Lung (tissue), 12 donors: ENCODE results near the gene GGCX. TPM values are rescaled to one million over a fixed set of nuclear protein-coding genes. Genes with fewer than 3 reads are reported as not detected.

Experiments
- ATAC-seq: fragments of 200-7000 bp; cut with Tn5 transposase; one replicate; pipeline ENCODE4 v1.9.1; 2020; ENCODE audit warnings: moderate number of reproducible peaks; ENCODE audit not compliant: insufficient read depth, low FRiP score
- DNase-seq, 3 donors: peaks; one replicate each; pipeline ENCODE4 v3.0.0-alpha.2; 2013 to 2017
- H3K27ac ChIP-seq, 2 donors: one replicate each; pipeline ENCODE4 v1.5.1; 2013; ENCODE audit warnings: mild to moderate bottlenecking in 2 of 2, moderate library complexity in 2 of 2, control low read depth in 1 of 2, inconsistent platforms in 1 of 2, low read depth in 1 of 2, low read length in 1 of 2
- H3K27me3 ChIP-seq, 3 donors: one replicate each; pipeline ENCODE4 v1.5.1; 2013; ENCODE audit warnings: low read length in 2 of 3; ENCODE audit not compliant: control insufficient read depth in 3 of 3, insufficient read depth in 3 of 3
- H3K36me3 ChIP-seq, 4 donors: one replicate each; pipeline ENCODE4 v1.5.1; 2013; ENCODE audit warnings: low read length in 4 of 4, mild to moderate bottlenecking in 1 of 4, moderate library complexity in 1 of 4; ENCODE audit not compliant: control insufficient read depth in 4 of 4, insufficient read depth in 4 of 4
- H3K4me1 ChIP-seq, 5 donors: one replicate each; pipeline ENCODE4 v1.5.1; 2013; ENCODE audit warnings: low read length in 5 of 5, mild to moderate bottlenecking in 2 of 5, moderate library complexity in 1 of 5; ENCODE audit not compliant: control insufficient read depth in 5 of 5, insufficient read depth in 5 of 5
- H3K4me3 ChIP-seq: one replicate; pipeline ENCODE4 v1.5.1; 2013; ENCODE audit warnings: mild to moderate bottlenecking, control low read depth, moderate library complexity
- H3K9ac ChIP-seq, 2 donors: one replicate each; pipeline ENCODE4 v1.5.1; 2013; ENCODE audit warnings: low read length in 2 of 2, control low read depth in 1 of 2; ENCODE audit not compliant: insufficient read depth in 1 of 2
- H3K9me3 ChIP-seq, 4 donors: one replicate each; pipeline ENCODE4 v1.5.1; 2013; ENCODE audit warnings: low read length in 3 of 4, mild to moderate bottlenecking in 1 of 4, moderate library complexity in 1 of 4; ENCODE audit not compliant: control insufficient read depth in 4 of 4, insufficient read depth in 3 of 4
- CTCF ChIP-seq: IDR thresholded peaks from 2 replicates; pipeline ENCODE4 v1.5.1; 2012; ENCODE audit warnings: mild to moderate bottlenecking; ENCODE audit errors: control extremely low read depth, extremely low read depth
- WGBS, 2 donors: extraction: QIAGEN DNeasy Blood & Tissue Kit; methylation state at CpG; one replicate each; pipeline ENCODE4 v1.1.7; 2013; 5-methylcytosine and 5-hydroxymethylcytosine counted together
- polyA plus RNA-seq, 2 donors: library from polyadenylated mRNA; stranded (reverse); fragments of 200-250 nt; gene quantifications; one replicate each; pipeline ENCODE4 v1.2.1, GENCODE V29; 2013
- total RNA-seq, 2 donors: library from RNA; depleted of rRNA in 1 of 2; stranded (reverse); fragments of >200 nt in 1 of 2; gene quantifications; one replicate each; pipeline ENCODE4 v1.2.1, GENCODE V29; 2014 to 2021
- donor health status: control.
- donor health status: control.
- donor health status: Bipolar disorder and iron deficiency.
- donor health status: healthy.
- donor health status: DM: yes; HTN: yes; CAD: no.

The GGCX gene
- total and polyA plus RNA-seq, 4 donors, result 21.8 to 69.2 (median 44.8) TPM

- DNase-seq (no peak), ATAC-seq (no peak)
- Histone ChIP-seq H3K9ac (no peak overlapping the region), H3K9me3 (no peaks in the 10 kb centered on the region), H3K36me3 (peaks cover 0 to under 1% (median 0%) of the 10 kb centered on the region in 4 donors), H3K27ac (no peak overlapping the region), H3K4me1 (peaks cover 0 to 18% (median 6%) of the 10 kb centered on the region in 5 donors), H3K4me3 (no peak overlapping the region), H3K27me3 (no peaks in the 10 kb centered on the region)
- no peak for TF ChIP-seq CTCF
- 74 to 81% methylated on average over 3 of the region's 3 CpGs for WGBS, 2 donors
These were observed 27.2 kb downstream of the GGCX start for GRCh38 chr2:85534099-85534498.

DNA sequence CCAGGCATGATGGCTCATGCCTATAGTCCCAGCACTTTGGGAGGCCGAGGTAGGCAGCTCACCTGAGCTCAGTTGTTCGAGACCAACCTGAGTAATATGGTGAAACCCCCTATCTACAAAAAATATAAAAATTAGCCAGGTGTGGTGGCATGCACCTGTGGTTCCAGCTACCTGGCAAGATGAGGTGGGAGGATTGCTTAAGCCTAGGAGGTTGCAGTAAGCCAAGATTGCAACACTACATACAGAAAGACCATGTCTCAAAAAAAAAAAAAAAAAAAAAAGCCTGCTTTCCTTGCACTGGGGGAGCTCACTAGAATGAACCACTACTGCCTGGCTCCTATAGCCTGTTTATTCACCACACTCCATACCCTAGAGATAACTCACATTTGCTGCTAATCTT lies 29.7 kb downstream of the GGCX start:
- no peak overlapping the region for H3K27ac ChIP-seq
- H3K9me3 ChIP-seq, result no peaks in the 10 kb centered on the region
- ATAC-seq, result no peak
- no peak overlapping the region for H3K9ac ChIP-seq
- H3K36me3 ChIP-seq, result no peaks in the 10 kb centered on the region
- no peaks in the 10 kb centered on the region for H3K27me3 ChIP-seq
- H3K4me3 ChIP-seq, result no peak overlapping the region
- no peak for DNase-seq
- no peak for TF ChIP-seq CTCF
- peaks cover 0 to 4% (median 0%) of the 10 kb centered on the region in 5 donors for H3K4me1 ChIP-seq
- 69 to 98% methylated on average over 2 of the region's 2 CpGs for WGBS, 2 donors

DNA sequence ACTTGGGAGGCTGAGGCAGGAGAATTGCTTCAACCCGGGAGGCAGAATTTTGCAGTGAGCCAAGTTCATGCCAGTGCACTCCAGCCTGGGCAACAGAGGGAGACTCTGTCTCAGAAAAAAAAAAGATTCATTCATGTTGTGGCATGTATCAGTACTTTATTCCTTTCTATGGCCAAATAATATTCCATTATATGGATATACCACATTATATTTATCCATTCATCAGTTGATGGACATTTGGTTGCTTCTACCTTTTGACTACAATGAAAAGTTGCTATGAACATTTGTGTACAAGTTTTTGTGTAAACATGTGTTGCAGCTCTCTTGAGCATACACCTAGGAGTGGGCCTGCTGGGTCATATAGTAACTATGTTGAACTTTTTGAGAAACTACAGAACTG lies 31.5 kb downstream of the GGCX start:
- DNase-seq, result no peak
- no peak overlapping the region for H3K4me3 ChIP-seq
- no peak overlapping the region for H3K27ac ChIP-seq
- no peak overlapping the region for H3K9ac ChIP-seq
- TF ChIP-seq CTCF, result no peak
- WGBS, 2 donors, result 94 to 100% methylated on average over 1 of the region's 1 CpG
- no peaks in the 10 kb centered on the region for H3K9me3 ChIP-seq
- no peak for ATAC-seq
- no peaks in the 10 kb centered on the region for H3K36me3 ChIP-seq
- H3K27me3 ChIP-seq, result no peaks in the 10 kb centered on the region
- peaks cover 0 to 3% (median 0%) of the 10 kb centered on the region in 5 donors for H3K4me1 ChIP-seq

- Histone ChIP-seq H3K27me3 (no peaks in the 10 kb centered on the region), H3K9me3 (no peaks in the 10 kb centered on the region), H3K4me1 (peaks cover 0 to 18% (median 5%) of the 10 kb centered on the region in 5 donors), H3K27ac (no peak overlapping the region), H3K9ac (no peak overlapping the region), H3K36me3 (no peaks in the 10 kb centered on the region), H3K4me3 (no peak overlapping the region)
- TF ChIP-seq CTCF, result no peak
- DNase-seq (no peak), ATAC-seq (no peak)
- WGBS, 2 donors, result 95 to 100% methylated on average over 2 of the region's 2 CpGs
These were observed 32.9 kb downstream of the GGCX start for GRCh38 chr2:85528355-85528754.
